GM19351 (cell line): Measurements from ENCODE around the gene SMC6.
A peak's percentile ranks its signal among the peaks of the same experiment; 100 is the strongest.

ENCODE experiments used
- ATAC-seq: cut with Tn5 transposase; IDR thresholded peaks from one replicate; pipeline ENCODE4 v1.9.1; 2021; ENCODE audit warnings: mild to moderate bottlenecking, moderate library complexity; ENCODE audit not compliant: unreplicated experiment

SMC6 gene

DNA sequence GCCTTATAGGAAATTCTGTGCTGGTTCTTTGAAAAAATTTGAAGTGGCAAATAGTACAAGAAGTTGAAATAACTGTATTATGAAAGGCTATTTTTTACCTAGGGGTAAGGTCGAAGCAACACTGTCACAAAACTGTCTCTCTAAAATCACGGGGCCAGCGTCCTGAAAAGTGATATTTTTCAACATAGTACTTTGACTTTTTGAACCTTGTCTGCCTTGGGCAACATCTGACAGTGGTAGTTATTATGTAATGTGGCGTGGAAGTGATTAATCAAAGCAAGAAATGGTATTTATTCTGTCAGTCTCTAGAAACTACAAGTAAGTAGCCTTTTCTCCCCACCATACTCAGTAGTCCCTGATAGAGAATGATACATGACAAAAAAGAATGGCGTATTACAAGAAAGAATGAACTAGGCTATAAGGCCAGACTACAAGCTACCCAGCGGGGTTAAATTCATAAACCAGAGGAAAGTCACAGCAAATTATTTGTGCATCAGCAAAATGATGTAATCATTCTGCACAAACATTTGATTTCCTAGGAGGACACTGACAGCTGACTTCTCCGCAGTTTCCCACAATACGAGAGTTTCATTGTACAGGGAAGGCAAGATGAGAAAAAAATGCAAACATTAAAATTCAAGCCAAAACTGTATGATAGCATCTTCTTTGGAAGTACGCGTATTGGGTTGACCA lies 10.2 kb upstream of the SMC6 start:
- ATAC-seq, result no peak

DNA sequence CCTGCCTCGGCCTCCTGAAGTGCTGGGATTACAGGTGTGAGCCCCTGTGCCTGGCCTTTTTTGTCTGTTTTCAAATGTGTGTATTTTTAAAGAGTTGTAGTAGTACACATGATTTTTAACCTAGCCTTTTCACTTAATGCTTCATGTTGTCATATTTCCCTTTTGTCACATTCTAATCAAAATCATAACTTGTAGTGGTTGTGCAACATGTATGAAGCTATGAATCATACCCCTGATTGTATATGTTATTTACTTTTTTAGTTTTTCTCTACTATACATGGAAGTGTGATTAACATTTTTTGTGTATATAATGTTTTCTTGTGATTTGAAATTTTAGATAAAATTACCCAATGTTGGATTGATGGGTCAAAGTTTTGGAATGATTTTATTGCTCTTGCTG lies 8.8 kb upstream of the SMC6 start:
- no peak for ATAC-seq

GRCh38 chr2:17759805-17760204 lies 6.2 kb upstream of the SMC6 start:
- no peak for ATAC-seq

- ATAC-seq, result no peak
Measured at GRCh38 chr2:17758118-17758517, 4.5 kb upstream of the SMC6 start.

DNA sequence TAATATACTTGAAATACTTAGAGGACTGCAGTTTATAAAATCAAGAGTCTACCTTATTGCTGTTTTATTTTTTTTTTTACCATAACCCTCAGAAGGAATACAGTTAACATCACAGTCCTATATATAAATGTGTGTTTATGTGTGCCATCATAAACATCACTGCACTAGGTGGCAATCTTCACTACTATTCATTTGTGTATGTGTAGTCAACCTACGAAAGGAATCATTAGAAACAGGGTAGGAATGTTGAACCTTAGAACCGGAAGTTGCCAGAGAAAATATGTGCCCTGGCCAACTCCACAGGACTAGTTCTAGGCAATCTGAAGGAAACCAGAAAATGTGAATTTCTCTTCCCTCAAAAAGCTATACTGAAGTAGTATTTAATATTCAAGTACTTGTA lies 3.7 kb upstream of the SMC6 start:
- no peak for ATAC-seq

DNA sequence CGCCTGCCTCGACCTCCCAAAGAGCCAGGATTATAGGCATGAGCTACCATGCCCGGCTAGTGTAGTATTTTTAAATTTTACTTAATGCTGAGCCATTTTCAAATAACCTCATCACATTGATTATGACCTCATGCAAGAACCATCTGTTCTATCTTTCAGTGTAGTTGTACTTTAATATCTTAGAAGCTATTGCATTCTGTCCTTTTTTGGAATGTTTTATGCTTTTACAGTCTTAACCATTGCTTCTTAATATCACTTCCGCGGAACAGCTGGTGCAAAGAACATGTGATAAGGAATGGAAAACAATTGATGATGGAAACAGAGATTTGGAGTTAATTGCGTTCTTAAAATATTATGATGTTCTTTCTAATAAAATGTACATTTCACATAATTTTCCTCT lies 3.1 kb upstream of the SMC6 start:
- ATAC-seq, result no peak

DNA sequence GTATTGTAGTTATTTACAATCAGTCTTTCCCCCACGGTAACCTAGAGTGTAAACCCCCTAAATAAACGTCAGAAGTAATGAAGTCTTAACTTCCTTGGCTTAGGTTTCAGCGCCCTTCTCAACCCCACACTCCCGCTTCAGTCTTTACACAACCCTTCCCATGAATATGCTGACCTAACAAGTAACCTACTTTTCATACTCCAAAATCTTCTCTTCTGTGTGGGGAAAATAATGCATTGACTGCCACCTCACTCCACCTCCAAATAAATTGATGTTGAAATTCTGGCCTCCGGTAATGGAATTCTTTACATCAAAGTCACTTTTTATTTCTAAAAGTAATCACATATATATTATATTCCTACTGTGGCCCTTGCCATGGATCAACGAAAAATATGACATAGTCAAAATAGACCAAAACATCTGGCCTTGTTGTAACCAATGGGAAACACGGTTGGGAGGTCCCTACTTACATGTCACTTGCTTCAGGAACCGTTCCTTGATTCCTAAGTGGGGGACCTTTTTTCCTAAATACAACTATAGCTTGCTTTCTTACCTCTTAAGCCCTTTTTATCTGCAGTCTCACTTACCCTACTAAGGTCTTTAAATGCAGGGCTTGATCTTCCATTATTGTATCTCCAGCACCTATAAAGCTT lies 1.3 kb upstream of the SMC6 start:
- ATAC-seq, result no peak

DNA sequence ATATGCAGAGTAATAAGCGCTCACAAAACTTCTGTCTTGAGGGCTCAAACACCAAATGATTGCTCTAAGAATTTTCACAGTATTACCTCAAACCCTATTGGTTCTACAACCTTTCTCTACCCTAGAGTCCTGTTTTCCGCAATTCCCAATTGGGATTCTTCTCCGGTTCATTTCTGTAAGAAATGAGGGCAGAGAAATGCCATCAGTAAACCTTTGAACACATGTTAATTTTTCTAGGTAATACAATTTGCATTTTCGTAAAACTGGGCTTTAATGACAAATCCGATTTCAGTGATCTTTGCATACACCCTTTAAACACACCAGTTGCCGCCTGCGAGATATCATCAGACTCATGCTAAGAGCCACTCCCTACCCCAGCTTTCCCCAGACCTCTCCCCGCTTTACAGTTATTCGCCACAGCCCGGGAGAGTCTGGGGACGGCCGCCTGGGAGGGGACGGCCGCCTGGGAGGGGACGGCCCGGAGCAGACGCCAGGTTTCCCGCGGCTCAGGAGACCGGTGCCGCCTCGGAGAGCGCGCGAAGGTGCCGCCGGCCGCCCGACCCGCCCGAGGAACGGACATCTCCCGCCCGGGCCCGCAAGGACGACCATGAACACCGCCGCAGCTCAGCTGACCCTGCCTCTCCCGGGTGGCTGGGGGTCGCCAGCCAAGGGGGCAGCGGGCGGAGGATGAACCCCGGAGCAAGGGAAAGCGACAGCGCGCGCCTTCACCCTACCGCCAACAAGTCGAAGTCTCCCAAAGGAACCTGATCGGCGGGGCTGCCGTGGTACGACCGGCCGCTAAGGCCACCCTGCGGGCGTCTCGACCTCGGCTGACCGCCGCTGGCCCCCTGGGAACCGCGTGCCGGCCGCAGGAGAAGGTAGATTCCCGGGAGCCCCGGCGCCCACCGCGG lies 463 bp downstream of the SMC6 start:
- peak; percentile 31 for ATAC-seq

DNA sequence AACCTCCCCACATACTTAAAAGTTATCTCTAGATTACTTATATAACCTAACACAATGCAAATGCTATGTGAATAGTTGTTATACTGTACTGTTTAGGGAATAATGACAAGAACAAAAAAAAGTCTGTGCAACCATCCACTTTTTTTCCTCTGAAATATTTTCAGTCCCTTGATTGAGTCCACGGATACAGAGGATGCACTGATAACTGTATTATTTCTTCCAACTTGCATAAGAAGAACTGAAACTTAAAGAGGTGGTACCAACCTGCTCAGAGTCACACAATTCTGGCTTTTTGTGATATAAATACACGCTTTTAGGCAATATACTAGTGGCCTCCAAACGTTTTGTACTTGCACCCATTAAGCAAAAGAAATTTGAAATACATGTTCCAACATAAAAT lies 1.4 kb downstream of the SMC6 start:
- ATAC-seq, result peak; percentile 22

DNA sequence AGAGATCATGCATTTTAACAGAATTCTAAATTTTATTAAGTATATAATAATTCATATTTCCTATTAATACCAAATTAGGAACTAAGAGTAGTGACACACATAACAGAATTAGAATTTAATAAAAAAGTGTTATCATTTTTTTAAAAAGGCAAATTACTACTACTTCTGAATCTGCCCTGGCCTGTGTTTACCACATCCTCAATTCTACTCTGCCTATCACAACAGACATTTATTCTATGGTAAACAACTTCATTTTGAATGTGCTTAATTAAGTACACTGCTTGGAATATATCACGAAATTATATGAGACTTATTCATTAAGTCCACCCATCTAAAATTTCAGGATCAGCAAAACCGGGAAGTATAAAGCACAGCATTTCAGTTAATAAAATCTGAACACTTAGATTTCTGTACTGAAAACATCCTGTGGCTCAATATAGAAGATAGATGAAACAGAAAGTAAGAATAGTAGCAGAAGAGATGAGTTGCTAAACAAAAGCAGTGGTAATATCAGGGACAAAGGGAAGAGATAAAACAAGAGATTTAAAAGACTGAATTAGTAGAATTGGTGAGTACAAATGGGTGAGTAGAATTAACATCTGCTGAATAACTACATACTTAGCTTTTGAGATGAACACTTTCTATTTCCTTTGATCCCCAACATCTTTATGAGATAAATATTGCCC lies 3.7 kb downstream of the SMC6 start:
- ATAC-seq, result peak; percentile 28

DNA sequence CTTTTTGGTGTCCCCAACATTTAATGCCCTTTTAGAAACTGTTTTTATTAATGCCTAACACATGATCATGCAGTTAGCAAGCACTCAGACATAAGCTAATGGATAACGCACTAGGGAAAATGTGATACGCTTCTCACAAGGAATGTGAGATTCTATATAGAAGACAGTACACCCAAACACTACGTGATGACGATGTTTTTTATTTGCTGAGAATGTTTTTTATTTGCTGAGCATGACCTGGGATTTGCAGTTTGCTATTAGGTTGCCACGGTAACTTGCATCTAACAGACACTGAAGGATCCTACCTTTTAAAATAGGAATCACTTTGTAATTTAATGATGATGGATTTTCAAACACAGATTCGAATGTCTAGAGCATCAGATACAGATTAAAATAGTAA lies 4.9 kb downstream of the SMC6 start:
- ATAC-seq, result no peak

DNA sequence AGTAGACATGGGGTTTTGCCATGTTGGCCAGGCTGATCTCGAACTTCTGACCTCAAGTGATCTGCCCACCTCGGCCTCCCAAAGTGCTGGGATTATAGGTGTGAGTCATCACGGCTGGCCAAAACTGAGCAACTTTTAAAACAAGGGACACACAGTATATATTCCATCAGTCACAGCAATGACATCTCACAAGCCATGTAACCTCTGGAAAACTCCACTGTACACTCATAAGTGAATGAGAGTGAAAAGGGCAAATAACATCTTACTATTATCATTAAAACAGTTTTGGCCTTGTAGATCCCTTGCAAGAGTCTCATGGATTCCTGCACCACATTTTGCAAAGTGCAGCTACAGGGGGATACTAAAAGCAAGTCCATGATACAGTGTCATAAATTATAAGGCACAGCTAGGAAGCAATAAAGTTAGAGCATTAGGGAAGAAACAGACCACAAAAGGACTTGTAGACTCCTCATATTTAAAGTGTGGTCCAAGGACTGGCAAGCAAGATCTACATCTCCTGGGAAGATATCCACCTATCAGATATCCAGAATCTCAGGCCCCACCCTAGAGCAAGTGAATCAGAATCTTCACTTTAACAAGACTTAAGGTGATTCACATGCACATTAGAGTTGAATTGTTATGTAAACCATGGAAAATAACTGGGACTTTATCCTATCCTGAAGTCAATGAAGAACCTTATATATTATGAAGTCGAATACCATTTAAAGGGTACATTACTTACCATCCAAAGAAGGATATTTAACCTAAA lies 5.7 kb downstream of the SMC6 start:
- no peak for ATAC-seq

GRCh38 chr2:17740203-17740602 lies 13.4 kb downstream of the SMC6 start:
- ATAC-seq, result no peak

GRCh38 chr2:17736989-17737388 lies 16.6 kb downstream of the SMC6 start:
- no peak for ATAC-seq

GRCh38 chr2:17735864-17736263 lies 17.7 kb downstream of the SMC6 start:
- no peak for ATAC-seq

DNA sequence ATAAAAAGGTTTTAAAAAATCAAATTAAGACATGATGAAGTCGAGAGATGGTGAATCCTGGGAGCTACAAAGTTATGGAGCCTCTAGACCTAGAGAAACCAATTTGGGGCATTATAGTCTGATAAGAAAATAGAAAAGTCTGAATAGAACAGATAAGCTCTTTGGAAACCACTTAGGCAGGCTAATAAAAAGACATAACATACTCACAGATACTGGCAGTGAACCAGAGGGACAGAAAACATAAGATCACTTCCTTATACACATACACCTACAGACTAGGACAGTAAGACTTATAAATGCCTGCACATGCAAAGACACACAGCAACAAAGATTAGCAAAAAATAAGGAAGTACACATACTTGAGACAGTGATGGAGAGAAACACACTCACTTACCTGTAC lies 20.0 kb downstream of the SMC6 start:
- ATAC-seq, result no peak

- ATAC-seq, result no peak
Measured at GRCh38 chr2:17729880-17730279, 23.7 kb downstream of the SMC6 start.

- ATAC-seq, result no peak
Measured at GRCh38 chr2:17728210-17728609, 25.4 kb downstream of the SMC6 start.

DNA sequence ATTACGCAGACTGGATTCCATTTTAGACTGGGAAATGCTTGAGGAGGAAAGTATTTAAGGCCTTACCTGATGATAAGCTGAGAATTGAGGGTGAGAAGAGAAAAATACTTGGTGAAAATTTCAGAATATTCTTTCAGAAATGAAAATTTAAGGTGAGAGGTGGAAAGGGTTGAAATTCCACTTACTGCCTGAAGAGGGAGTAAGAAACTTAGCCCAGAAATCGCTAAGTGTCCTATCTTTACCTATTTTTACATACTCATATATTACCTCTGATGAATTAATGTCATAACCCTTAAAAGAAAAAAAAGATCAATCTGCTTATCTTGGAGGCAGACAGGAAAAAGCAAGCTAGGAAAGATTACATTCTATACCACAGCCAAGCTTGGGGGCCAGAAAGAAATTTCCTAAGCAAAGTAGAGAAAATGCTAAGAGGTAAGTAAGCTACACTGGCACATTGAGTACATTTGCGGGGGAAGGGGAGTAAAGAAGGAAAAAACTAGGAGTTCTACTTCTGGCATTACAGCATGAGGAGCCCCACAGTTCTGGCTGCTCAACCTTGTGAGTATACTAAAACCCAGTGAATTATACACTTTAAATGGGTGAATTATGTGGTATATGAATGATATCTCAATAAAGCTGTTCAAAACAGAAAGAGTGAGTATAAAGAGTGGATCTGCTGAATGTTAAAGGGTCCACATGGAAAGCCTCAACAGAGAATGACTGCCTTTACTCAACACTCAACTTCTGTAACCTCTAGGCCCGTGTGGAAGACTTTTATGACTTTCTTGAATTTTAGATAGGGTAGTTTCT lies 33.8 kb downstream of the SMC6 start:
- peak; percentile 83 for ATAC-seq

- no peak for ATAC-seq
Measured at GRCh38 chr2:17718689-17719088, 34.9 kb downstream of the SMC6 start.
